Measurements from ENCODE around the gene STPG1.

Gene STPG1

DNA sequence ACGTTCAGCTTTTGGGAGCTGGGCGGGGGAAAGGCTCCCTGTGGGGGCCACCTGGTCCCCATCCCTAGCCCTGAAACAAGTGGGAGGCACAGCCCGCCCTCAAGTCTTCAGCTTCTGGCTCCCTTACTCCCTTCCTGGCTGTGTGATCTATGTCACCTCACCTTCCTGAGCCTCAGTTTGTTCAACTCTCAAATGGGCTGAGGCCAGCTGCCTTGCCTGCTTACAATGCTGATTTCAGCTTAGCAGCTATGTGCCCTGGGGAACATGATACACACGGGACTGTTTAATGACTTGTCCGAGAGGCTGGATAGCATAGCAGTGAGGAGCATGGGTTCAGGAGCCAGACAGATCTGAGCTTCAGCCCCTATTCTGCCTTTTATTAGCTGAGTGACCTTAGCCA is 75.1 kb downstream of the STPG1 start:
- H3K4me3 ChIP-seq (replicated peaks in 1 of 2; ENCODE audit: low read depth in 2 of 2, low read length in 2 of 2): no peak overlapping the region
- TF ChIP-seq, protein P1, sequence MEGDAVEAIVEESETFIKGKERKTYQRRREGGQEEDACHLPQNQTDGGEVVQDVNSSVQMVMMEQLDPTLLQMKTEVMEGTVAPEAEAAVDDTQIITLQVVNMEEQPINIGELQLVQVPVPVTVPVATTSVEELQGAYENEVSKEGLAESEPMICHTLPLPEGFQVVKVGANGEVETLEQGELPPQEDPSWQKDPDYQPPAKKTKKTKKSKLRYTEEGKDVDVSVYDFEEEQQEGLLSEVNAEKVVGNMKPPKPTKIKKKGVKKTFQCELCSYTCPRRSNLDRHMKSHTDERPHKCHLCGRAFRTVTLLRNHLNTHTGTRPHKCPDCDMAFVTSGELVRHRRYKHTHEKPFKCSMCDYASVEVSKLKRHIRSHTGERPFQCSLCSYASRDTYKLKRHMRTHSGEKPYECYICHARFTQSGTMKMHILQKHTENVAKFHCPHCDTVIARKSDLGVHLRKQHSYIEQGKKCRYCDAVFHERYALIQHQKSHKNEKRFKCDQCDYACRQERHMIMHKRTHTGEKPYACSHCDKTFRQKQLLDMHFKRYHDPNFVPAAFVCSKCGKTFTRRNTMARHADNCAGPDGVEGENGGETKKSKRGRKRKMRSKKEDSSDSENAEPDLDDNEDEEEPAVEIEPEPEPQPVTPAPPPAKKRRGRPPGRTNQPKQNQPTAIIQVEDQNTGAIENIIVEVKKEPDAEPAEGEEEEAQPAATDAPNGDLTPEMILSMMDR (IDR thresholded peaks at IDR 0.05; ENCODE audit: low read depth, low read length): no peak
- no peak for DNase-seq (ENCODE audit: low read depth in 2 of 2)

GRCh38 chr1:24337455-24337854 is 76.1 kb downstream of the STPG1 start:
- no peak for DNase-seq (ENCODE audit: low read depth in 2 of 2)
- TF ChIP-seq, protein P1 (IDR thresholded peaks at IDR 0.05; ENCODE audit: low read depth, low read length): no peak
- no peak overlapping the region for H3K4me3 ChIP-seq (replicated peaks in 1 of 2; ENCODE audit: low read depth in 2 of 2, low read length in 2 of 2)

- TF ChIP-seq, protein P1 (IDR thresholded peaks at IDR 0.05; ENCODE audit: low read depth, low read length): no peak
- DNase-seq (ENCODE audit: low read depth in 2 of 2): no peak
- H3K4me3 ChIP-seq (replicated peaks in 1 of 2; ENCODE audit: low read depth in 2 of 2, low read length in 2 of 2): no peak overlapping the region
Measured at GRCh38 chr1:24336075-24336474, 77.5 kb downstream of the STPG1 start.

DNA sequence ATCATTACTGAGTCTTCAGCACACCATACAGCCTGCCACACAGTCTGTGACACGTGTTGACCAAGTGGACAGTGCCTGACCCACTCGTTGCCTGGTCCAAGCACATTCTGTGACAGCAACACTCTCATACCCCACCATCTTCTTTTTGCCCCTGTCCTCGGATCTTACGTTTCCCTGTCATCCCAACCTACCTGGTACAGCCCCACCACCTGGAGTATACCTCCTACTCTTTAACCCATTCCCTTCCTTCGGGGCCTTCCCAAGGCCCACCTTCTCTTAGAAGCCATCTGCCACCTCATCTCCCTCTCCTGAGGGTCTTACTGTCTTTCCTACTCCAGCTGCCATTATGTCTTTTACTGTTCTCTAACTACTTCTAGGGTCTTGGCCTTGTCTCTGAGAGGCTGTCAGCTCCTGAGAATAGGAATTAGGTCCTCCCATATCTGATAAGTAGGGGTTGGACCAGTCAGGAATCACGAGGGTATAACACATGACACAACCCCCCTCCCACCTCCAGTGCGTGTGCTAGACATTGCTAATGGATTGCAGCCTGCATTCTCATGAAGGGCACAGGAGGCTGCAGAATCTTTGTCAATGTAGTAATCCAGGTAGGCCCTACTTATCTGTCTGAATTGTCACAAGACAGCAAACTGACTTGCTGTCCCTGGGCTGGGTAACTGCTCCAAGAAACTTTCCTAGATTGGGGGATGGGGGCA is 81.5 kb downstream of the STPG1 start:
- no peak for DNase-seq (ENCODE audit: low read depth in 2 of 2)
- no peak overlapping the region for H3K4me3 ChIP-seq (replicated peaks in 1 of 2; ENCODE audit: low read depth in 2 of 2, low read length in 2 of 2)
- TF ChIP-seq, protein P1 (IDR thresholded peaks at IDR 0.05; ENCODE audit: low read depth, low read length): no peak

DNA sequence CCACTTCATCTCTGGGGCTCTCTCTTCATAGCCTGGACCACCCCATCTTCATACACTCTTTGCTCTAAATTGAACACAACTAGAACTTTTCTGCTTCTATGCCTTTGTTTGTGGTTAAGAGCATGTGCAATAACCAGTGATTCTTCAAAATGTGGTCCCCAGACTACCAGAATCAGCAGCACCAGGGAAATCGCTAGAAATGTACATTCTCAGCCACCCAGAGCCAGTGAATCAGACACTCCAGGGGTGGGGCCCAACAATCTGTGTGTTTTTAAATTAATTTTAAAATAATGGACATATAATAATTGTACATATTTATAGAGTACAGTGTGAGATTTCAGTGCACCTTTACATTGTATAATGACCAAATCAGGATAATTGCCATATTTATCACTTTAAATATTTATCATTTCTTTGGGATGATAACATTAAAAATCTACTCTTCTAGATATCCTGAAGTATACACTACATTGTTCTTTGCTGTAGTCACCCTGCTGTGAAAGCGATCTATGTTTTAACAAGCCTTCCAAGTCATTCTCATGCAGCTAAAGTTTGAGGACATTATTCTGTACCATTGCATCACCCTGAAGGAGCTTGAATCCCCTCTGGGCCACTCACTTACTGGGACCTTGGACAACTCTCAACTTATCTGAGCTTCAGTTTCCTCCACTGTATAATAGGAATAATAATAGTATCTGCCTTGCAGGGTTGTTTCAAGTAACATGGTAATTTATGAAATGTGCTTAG is 83.6 kb downstream of the STPG1 start:
- no peak overlapping the region for H3K4me3 ChIP-seq (replicated peaks in 1 of 2; ENCODE audit: low read depth in 2 of 2, low read length in 2 of 2)
- TF ChIP-seq, protein P1 (IDR thresholded peaks at IDR 0.05; ENCODE audit: low read depth, low read length): no peak
- DNase-seq (ENCODE audit: low read depth in 2 of 2): peak; percentile 37 to 79

- TF ChIP-seq, protein P1 (IDR thresholded peaks at IDR 0.05; ENCODE audit: low read depth, low read length): no peak
- no peak overlapping the region for H3K4me3 ChIP-seq (replicated peaks in 1 of 2; ENCODE audit: low read depth in 2 of 2, low read length in 2 of 2)
- no peak for DNase-seq (ENCODE audit: low read depth in 2 of 2)
Measured at GRCh38 chr1:24329331-24329730, 84.3 kb downstream of the STPG1 start.

All from cardiac fibroblast (primary cell).